ENCODE results near the gene SAMD4A.

SAMD4A gene

GRCh38 chr14:54812617-54813016, 245.7 kb downstream of the SAMD4A start:
- no peak for DNase-seq

GRCh38 chr14:54813081-54813480, 246.2 kb downstream of the SAMD4A start:
- DNase-seq: no peak

- no peak for DNase-seq
These were observed 247.1 kb downstream of the SAMD4A start for GRCh38 chr14:54814076-54814475.

GRCh38 chr14:54815016-54815415, 248.1 kb downstream of the SAMD4A start:
- no peak for DNase-seq

- no peak for DNase-seq
These were observed 248.6 kb downstream of the SAMD4A start for GRCh38 chr14:54815515-54815914.

GRCh38 chr14:54816450-54816849, 249.5 kb downstream of the SAMD4A start:
- no peak for DNase-seq

GRCh38 chr14:54817506-54817905, 250.6 kb downstream of the SAMD4A start:
- no peak for DNase-seq

GRCh38 chr14:54818201-54819133, 251.5 kb downstream of the SAMD4A start:
- no peak for DNase-seq

- no peak for DNase-seq
These were observed 255.8 kb downstream of the SAMD4A start for GRCh38 chr14:54822685-54823084.

GRCh38 chr14:54823757-54824549, 257.0 kb downstream of the SAMD4A start:
- DNase-seq: no peak

GRCh38 chr14:54828037-54828436, 261.1 kb downstream of the SAMD4A start:
- DNase-seq: no peak

GRCh38 chr14:54829486-54830224, 262.7 kb downstream of the SAMD4A start:
- no peak for DNase-seq

GRCh38 chr14:54830650-54831049, 263.7 kb downstream of the SAMD4A start:
- DNase-seq: no peak

- DNase-seq: no peak
These were observed 267.2 kb downstream of the SAMD4A start for GRCh38 chr14:54834081-54834480.

GRCh38 chr14:54834727-54835126, 267.8 kb downstream of the SAMD4A start:
- no peak for DNase-seq

- DNase-seq: no peak
These were observed 269.3 kb downstream of the SAMD4A start for GRCh38 chr14:54836231-54836630.

GRCh38 chr14:54837508-54838149, 270.7 kb downstream of the SAMD4A start:
- DNase-seq: no peak

GRCh38 chr14:54838931-54839512, 272.1 kb downstream of the SAMD4A start:
- DNase-seq: no peak

GRCh38 chr14:54839701-54840119, 272.8 kb downstream of the SAMD4A start:
- DNase-seq: no peak

- DNase-seq: no peak
These were observed 273.4 kb downstream of the SAMD4A start for GRCh38 chr14:54840336-54840735.

- no peak for DNase-seq
These were observed 273.9 kb downstream of the SAMD4A start for GRCh38 chr14:54840798-54841197.
